ENCODE measurements around the gene STAG3. TPM values are rescaled to one million over a fixed set of nuclear protein-coding genes. Genes with fewer than 3 reads are reported as not detected.

The STAG3 gene
- total and polyA plus RNA-seq, 2 of the 4 experiments (the other 2 are of a cell fraction), result 0.36 to 0.65 TPM

- Histone ChIP-seq H2BK120ac (ENCODE audit: low read depth, low read length) (no peak overlapping the region), H3K23ac (ENCODE audit: low read depth, low read length) (no peak overlapping the region), H4K91ac (ENCODE audit: insufficient read depth, low read depth, low read length) (no peak overlapping the region), H3K9me1 (ENCODE audit: insufficient read depth, low read length) (peaks cover 3% of the 10 kb centered on the region; the same call in 1 of the 2 replicates), H3K4me1 (ENCODE audit: control insufficient read depth, insufficient read depth, low read length) (peaks cover 11% of the 10 kb centered on the region), H3K36me3 (ENCODE audit: control insufficient read depth, insufficient read depth, low read length) (peaks cover 13% of the 10 kb centered on the region), H4K5ac (ENCODE audit: low read depth, low read length) (no peak overlapping the region), H3K4me3 (ENCODE audit: insufficient read depth, low read depth, low read length) (no peak overlapping the region), H3K9ac (ENCODE audit: low read depth, low read length) (no peak overlapping the region), H3K18ac (ENCODE audit: low read depth, low read length) (no peak overlapping the region), H2AFZ (replicated peaks; ENCODE audit: low read length, poor library complexity) (no peak overlapping the region), H2AK5ac (ENCODE audit: low read depth, low read length) (no peak overlapping the region), H3K14ac (replicated peaks; ENCODE audit: low read depth, low read length) (no peak overlapping the region), H4K8ac (ENCODE audit: low read depth in 2 of 2, low read length in 2 of 2) (no peak overlapping the region), H2AK9ac (replicated peaks; ENCODE audit: low read depth, low read length, poor library complexity) (no peak overlapping the region), H3K4me2 (ENCODE audit: low read depth, low read length) (no peak overlapping the region), H3K27ac (ENCODE audit: insufficient read depth, low read length) (no peak overlapping the region), H2BK20ac (ENCODE audit: low read depth, low read length) (no peak overlapping the region), H3K9me3 (ENCODE audit: control insufficient read depth, insufficient read depth, low read length) (no peaks in the 10 kb centered on the region), H3K27me3 (ENCODE audit: control insufficient read depth, insufficient read depth, low read length) (no peaks in the 10 kb centered on the region), H4K20me1 (ENCODE audit: insufficient read depth, low read length) (no peaks in the 10 kb centered on the region), H2BK5ac (ENCODE audit: low read depth, low read length, poor library complexity, severe bottlenecking) (no peak overlapping the region), H3K56ac (ENCODE audit: extremely low read depth, insufficient read depth, low read length) (no peak overlapping the region), H2BK15ac (ENCODE audit: low read depth, low read length) (no peak overlapping the region), H3K4ac (ENCODE audit: low read depth, low read length) (no peak overlapping the region), H3K79me1 (ENCODE audit: low read depth in 1 of 2, low read length in 2 of 2) (peaks cover 13 to 30% of the 10 kb centered on the region in 2 experiments)
- in situ Hi-C loops (cut with MboI; ENCODE audit: low sequenced_read_pairs), result no loop called here
- intact Hi-C loops (cut with micrococcal nuclease), result no loop called here
- POLR2A ChIA-PET (ENCODE audit: unreplicated experiment), result no interaction called here
- DNase-seq, result no peak
- 59% methylated on average over 13 of the region's 22 CpGs; no CpG with 5 or more reads in 1 of the 2 experiments for WGBS, 2 experiments (ENCODE audit: extremely low coverage in 2 of 2, insufficient read length in 1 of 2)
- TF ChIP-seq CEBPB (IDR thresholded peaks at IDR 0.05; ENCODE audit: low read depth, low read length), result no peak
- TF ChIP-seq POLR2A (IDR thresholded peaks at IDR 0.05; ENCODE audit: low read depth, low read length), result no peak
- TF ChIP-seq MXI1 (IDR thresholded peaks at IDR 0.05; ENCODE audit: borderline replicate concordance, low read depth, low read length), result no peak
- TF ChIP-seq MAZ (IDR thresholded peaks at IDR 0.05; ENCODE audit: borderline replicate concordance, low read depth, low read length), result no peak
- TF ChIP-seq USF2 (IDR thresholded peaks at IDR 0.05; ENCODE audit: low read depth, low read length), result no peak
- TF ChIP-seq RFX5 (IDR thresholded peaks at IDR 0.05; ENCODE audit: low read depth, low read length), result no peak
- TF ChIP-seq BHLHE40 (IDR thresholded peaks at IDR 0.05; ENCODE audit: low read depth, low read length), result no peak
- no peak for TF ChIP-seq SMC3 (IDR thresholded peaks at IDR 0.05; ENCODE audit: low read depth, low read length)
- TF ChIP-seq CHD1 (IDR thresholded peaks at IDR 0.05; ENCODE audit: low read depth, low read length), result no peak
- TF ChIP-seq FOS (IDR thresholded peaks at IDR 0.05; ENCODE audit: low read depth, low read length), result no peak
- TF ChIP-seq MAFK (IDR thresholded peaks at IDR 0.05; ENCODE audit: low read depth, low read length), result no peak
- TF ChIP-seq RCOR1 (IDR thresholded peaks at IDR 0.05; ENCODE audit: insufficient replicate concordance, low read length), result no peak
- TF ChIP-seq CTCF (conservative IDR thresholded peaks at IDR 0.05; ENCODE audit: low read depth, low read length), result no peak
- TF ChIP-seq ELK1 (IDR thresholded peaks at IDR 0.05; ENCODE audit: borderline replicate concordance, low read depth, low read length), result no peak
- dilution Hi-C loops (cut with HindIII; ENCODE audit: low sequenced_read_pairs, unreplicated experiment), result no loop called here
- no peak for ATAC-seq (ENCODE audit: low read depth)
- CTCF ChIA-PET, result no interaction called here
- no TSS peak for BruUV-seq (replicated peaks)
Observed at GRCh38 chr7:100171840-100172239, 5.9 kb upstream of the STAG3 start.

Measured in IMR-90 (cell line).